Measurements from ENCODE around the gene JADE2.

GRCh38 chr5:134603059-134603458, 77.6 kb downstream of the JADE2 start:
- no peak for TF ChIP-seq POLR2A (IDR thresholded peaks at IDR 0.05)
- TF ChIP-seq, protein P1, sequence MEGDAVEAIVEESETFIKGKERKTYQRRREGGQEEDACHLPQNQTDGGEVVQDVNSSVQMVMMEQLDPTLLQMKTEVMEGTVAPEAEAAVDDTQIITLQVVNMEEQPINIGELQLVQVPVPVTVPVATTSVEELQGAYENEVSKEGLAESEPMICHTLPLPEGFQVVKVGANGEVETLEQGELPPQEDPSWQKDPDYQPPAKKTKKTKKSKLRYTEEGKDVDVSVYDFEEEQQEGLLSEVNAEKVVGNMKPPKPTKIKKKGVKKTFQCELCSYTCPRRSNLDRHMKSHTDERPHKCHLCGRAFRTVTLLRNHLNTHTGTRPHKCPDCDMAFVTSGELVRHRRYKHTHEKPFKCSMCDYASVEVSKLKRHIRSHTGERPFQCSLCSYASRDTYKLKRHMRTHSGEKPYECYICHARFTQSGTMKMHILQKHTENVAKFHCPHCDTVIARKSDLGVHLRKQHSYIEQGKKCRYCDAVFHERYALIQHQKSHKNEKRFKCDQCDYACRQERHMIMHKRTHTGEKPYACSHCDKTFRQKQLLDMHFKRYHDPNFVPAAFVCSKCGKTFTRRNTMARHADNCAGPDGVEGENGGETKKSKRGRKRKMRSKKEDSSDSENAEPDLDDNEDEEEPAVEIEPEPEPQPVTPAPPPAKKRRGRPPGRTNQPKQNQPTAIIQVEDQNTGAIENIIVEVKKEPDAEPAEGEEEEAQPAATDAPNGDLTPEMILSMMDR (IDR thresholded peaks at IDR 0.05) = no peak
- no peak for TF ChIP-seq POLR2AphosphoS5 (IDR thresholded peaks at IDR 0.05)

Measured in gastroesophageal sphincter (tissue), 3 donors.